H1 (cell line): Measurements from ENCODE around the gene CDC27. TPM values are rescaled to one million over a fixed set of nuclear protein-coding genes. Genes with fewer than 3 reads are reported as not detected.

Experiments
- polyA plus RNA-seq, 7 experiments: library from polyadenylated mRNA; depleted of rRNA in 3 of 7; stranded (reverse) in 5 of 7; unstranded in 2 of 7; fragments of >200 nt in 5 of 7; fragments of 200-250 nt in 2 of 7; gene quantifications; 1 replicate in 5 of 7; 2 replicates in 1 of 7; 4 replicates in 1 of 7; pipeline versions ENCODE4 v1.2.1 to v1.2.3, GENCODE V29; 2011 to 2013; ENCODE audit warnings: missing spikeins in 2 of 7, mixed read lengths in 2 of 7
- total RNA-seq: library from RNA; stranded (reverse); fragmentation: NEBNext Ultra II Directional; extraction: Animal tissue kit (Norgen Biotek cat#: 25700); gene quantifications from 2 replicates; pipeline ENCODE4 v1.2.1, GENCODE V29; 2021

CDC27 gene
- total and polyA plus RNA-seq, 2 of the 8 experiments (the other 6 are each of a cell fraction or from before 2014, with no cell fraction given), result 41.9 to 87.5 TPM

Other genes starting within 250 kb of the CDC27 start
- gene RPRML, start 210.0 kb downstream of the CDC27 start, total RNA-seq, result 5.5 and 7.2 TPM in 2 replicates
- gene RPRML, start 210.0 kb downstream of the CDC27 start, polyA plus RNA-seq (2011; rRNA removed), result 3.5 and 6.0 TPM in 2 replicates
- not detected in 2 replicates for gene MYL4, start 20.1 kb upstream of the CDC27 start, total RNA-seq
- 0.12 and 0.13 TPM in 2 replicates for gene MYL4, start 20.1 kb upstream of the CDC27 start, polyA plus RNA-seq (2011; rRNA removed)
- 0.09 TPM in 1 of 2 replicates, not detected in the other for gene ITGB3, start 64.5 kb upstream of the CDC27 start, total RNA-seq
- 0.08 and 0.09 TPM in 2 replicates for gene ITGB3, start 64.5 kb upstream of the CDC27 start, polyA plus RNA-seq (2011; rRNA removed)
- gene EFCAB13, start 134.7 kb upstream of the CDC27 start, total RNA-seq, result 1.3 and 2.0 TPM in 2 replicates
- 0.12 and 0.47 TPM in 2 replicates for gene EFCAB13, start 134.7 kb upstream of the CDC27 start, polyA plus RNA-seq (2011; rRNA removed)